Activated B cell treated with CpG ODN at 0.5 μM for 24 hours (primary cell): ENCODE data around the gene COPB2. TPM values are rescaled to one million over a fixed set of nuclear protein-coding genes. Genes with fewer than 3 reads are reported as not detected.

Source experiments
- ATAC-seq: fragments of 200-7000 bp; cut with Tn5 transposase; one replicate; pipeline ENCODE4 v1.10.0; 2021; ENCODE audit warnings: low read depth, mild to moderate bottlenecking, moderate library complexity
- CTCF ChIA-PET: fragments of 350-600 bp; sonication (Branson Sonifier 250); formaldehyde crosslinking; loops from one replicate; lab custom pipeline; 2021; ENCODE audit warnings: antibody characterized with exemption; lab: Charles Lee
- POLR2A ChIA-PET: fragments of 350-600 bp; sonication (Branson Sonifier 250); formaldehyde crosslinking; loops from one replicate; lab custom pipeline; 2021; ENCODE audit warnings: antibody characterized with exemption; lab: Charles Lee
- DNase-seq: peaks from one replicate; pipeline ENCODE4 v3.0.0; 2022
- H3K27ac Mint-ChIP-seq: one replicate; pipeline ENCODE4 v1.8.0; 2020; ENCODE audit warnings: mixed read lengths
- H3K27me3 Mint-ChIP-seq: one replicate; pipeline ENCODE4 v1.8.0; 2021; ENCODE audit warnings: mixed read lengths
- H3K36me3 Mint-ChIP-seq: one replicate; pipeline ENCODE4 v1.8.0; 2021; ENCODE audit warnings: low read depth, mixed read lengths
- H3K4me1 Mint-ChIP-seq: one replicate; pipeline ENCODE4 v1.8.0; 2021; ENCODE audit warnings: mixed read lengths
- H3K4me3 Mint-ChIP-seq: one replicate; pipeline ENCODE4 v1.8.0; 2020; ENCODE audit warnings: mild to moderate bottlenecking, mixed read lengths
- H3K9me3 Mint-ChIP-seq: one replicate; pipeline ENCODE4 v1.8.0; 2020; ENCODE audit warnings: mixed read lengths
- intact Hi-C: fragments of 100-400 bp; cut with micrococcal nuclease; formaldehyde crosslinking; loops from one replicate; pipeline ENCODE4 v1.15.1; 2024
- total RNA-seq: library from RNA; stranded (reverse); gene quantifications from 2 replicates; pipeline ENCODE4 v1.2.3, GENCODE V29; 2022
- TF ChIP-seq, protein P1 (sequence below): fragments of 200-600 bp; IDR thresholded peaks from one replicate; pipeline ENCODE4 v1.8.0; 2022; ENCODE audit warnings: antibody characterized with exemption, mild to moderate bottlenecking

Gene COPB2
- total RNA-seq, 1 donor from 2014 or later: 91.4 TPM

DNA sequence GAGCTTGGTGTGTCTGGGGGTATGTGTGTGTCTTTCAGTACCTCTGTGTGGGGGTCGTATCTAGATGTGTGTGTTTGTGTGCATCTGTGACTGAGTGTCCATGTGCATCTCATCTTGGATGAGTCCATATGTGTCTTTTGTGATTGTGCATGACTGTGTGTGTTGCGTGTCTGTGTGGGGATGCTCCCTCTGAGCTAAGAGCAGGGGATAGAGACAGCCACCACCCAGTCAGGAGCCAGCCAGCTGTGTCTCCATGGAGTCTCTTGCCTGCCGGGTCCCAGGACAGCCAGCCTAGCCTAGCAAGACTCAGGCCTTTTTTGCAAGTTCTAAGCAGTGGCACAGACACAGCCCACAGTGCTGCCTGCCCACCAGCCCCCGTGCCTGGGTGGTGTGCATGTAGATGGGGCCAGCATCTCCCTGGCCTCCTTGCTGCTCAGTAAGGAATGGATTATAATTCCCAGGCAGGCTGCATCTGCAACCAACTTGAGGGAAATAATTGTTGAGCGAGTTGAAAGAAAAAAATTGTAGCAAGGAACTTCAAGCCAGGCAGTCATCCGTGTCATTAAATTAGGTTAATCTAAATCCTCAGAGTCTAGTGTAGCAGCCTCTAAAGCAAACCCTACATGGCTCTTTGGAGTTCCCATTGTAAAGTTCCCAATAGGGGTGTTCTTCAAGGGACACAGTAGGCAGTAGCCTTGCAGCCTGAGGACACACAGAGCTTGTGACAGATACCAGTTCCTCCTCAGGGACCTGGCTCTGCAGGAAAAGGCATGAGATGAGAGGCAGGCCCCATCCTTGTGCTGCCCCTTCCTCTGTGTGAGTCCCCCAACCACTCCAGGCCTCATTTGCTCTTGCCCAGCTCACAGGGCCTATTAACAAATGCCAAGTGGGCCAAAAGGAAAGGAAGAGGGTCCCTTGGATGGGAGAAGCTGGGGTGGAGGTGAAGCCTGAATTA lies 81.6 kb downstream of the COPB2 start:
- no peak for DNase-seq
- CTCF ChIA-PET: no interaction called here
- no peak for ATAC-seq
- Mint-ChIP-seq H3K36me3 (no peaks in the 10 kb centered on the region), H3K4me1 (no peaks in the 10 kb centered on the region), H3K9me3 (no peaks in the 10 kb centered on the region), H3K27ac (no peak overlapping the region), H3K4me3 (no peak overlapping the region), H3K27me3 (no peaks in the 10 kb centered on the region)
- TF ChIP-seq, protein P1, sequence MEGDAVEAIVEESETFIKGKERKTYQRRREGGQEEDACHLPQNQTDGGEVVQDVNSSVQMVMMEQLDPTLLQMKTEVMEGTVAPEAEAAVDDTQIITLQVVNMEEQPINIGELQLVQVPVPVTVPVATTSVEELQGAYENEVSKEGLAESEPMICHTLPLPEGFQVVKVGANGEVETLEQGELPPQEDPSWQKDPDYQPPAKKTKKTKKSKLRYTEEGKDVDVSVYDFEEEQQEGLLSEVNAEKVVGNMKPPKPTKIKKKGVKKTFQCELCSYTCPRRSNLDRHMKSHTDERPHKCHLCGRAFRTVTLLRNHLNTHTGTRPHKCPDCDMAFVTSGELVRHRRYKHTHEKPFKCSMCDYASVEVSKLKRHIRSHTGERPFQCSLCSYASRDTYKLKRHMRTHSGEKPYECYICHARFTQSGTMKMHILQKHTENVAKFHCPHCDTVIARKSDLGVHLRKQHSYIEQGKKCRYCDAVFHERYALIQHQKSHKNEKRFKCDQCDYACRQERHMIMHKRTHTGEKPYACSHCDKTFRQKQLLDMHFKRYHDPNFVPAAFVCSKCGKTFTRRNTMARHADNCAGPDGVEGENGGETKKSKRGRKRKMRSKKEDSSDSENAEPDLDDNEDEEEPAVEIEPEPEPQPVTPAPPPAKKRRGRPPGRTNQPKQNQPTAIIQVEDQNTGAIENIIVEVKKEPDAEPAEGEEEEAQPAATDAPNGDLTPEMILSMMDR: no peak
- intact Hi-C loops: no loop called here
- POLR2A ChIA-PET: no interaction called here

Other genes with a start within 250 kb of the COPB2 start
- 37.0 and 44.7 TPM in 2 replicates for gene MRPS22, start 45.6 kb downstream of the COPB2 start, total RNA-seq
- not detected in 2 replicates for gene RBP2, start 86.9 kb upstream of the COPB2 start, total RNA-seq
- not detected in 2 replicates for gene RBP1, start 150.1 kb upstream of the COPB2 start, total RNA-seq